Measurements from ENCODE around the gene PCDHA7.
"Not testable (repeated sequence)": the region's sequence is repeated elsewhere in the genome, so short reads cannot be mapped to it uniquely, and the experiment has no call there.

The PCDHA7 gene

DNA sequence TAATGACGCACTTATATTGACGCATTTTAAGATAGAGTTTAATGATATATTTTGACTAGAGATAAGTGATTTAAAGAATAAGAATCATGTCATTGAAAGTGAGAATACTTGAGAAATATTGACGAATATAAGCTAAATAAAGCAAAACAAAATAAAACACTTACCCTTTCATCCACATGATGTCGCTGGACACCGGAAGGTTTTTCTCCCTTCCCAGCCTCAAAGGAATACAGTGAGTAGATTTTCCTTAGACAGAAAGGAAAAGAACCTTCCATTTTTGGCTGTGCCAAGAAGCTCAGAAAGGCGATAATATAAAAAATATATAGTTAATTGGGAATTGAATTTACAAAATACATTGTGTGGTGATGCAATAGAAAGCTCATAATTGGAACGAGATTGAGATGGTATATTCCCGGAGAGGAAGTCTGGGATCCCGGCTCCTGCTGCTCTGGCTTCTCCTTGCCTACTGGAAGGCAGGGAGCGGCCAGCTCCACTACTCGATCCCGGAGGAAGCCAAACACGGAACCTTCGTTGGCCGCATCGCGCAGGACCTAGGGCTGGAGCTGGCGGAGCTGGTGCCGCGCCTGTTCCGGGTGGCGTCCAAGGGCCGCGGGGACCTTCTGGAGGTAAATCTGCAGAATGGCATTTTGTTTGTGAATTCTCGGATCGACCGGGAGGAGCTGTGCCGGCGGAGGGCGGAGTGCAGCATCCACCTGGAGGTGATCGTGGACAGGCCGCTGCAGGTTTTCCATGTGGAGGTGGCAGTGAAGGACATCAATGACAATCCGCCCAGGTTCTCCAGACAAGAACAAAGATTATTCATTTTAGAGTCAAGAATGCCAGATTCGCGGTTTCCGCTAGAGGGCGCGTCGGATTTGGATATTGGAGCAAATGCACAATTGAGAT, 12.4 kb upstream of the PCDHA7 start, which contains the start of gene PCDHA5:
TSS of gene PCDHA5 (plus strand) at position 239 of the 906 bp plus-strand sequence.
- DNase-seq (ENCODE audit: low read depth in 2 of 2): peak in 1 of 2 experiments; percentile 37

DNA sequence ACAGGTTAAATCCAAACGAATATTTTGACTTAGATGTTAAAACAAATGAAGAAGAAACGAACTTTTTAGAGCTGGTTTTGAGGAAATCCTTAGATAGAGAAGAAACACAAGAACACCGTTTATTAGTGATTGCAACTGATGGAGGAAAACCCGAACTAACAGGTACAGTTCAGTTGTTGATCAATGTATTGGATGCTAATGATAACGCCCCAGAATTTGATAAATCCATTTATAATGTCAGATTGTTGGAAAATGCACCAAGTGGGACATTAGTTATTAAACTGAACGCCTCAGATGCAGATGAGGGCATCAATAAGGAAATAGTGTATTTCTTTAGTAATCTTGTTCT, 11.8 kb upstream of the PCDHA7 start:
- no peak for DNase-seq (ENCODE audit: low read depth in 2 of 2)

DNA sequence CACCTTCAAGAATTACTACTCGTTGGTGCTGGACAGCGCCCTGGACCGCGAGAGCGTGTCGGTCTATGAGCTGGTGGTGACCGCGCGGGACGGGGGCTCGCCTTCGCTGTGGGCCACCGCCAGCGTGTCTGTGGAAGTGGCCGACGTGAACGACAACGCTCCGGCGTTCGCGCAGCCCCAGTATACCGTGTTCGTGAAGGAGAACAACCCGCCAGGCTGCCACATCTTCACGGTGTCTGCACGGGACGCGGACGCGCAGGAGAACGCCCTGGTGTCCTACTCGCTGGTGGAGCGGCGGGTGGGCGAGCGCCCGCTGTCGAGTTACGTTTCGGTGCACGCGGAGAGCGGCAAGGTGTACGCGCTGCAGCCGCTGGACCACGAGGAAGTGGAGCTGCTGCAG, 11.1 kb upstream of the PCDHA7 start:
- not testable (repeated sequence) for DNase-seq (ENCODE audit: low read depth in 2 of 2)

DNA sequence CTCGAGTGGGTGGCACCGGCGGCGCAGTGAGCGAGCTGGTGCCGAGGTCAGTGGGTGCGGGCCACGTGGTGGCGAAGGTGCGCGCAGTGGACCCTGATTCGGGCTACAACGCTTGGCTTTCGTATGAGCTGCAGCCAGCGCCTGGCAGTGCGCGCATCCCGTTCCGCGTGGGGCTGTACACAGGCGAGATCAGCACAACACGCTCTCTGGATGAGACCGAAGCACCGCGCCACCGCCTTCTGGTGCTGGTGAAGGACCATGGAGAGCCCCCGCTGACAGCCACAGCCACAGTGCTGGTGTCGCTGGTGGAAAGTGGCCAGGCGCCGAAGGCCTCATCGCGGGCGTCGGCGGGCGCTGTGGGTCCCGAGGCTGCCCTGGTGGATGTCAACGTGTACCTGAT, 10.6 kb upstream of the PCDHA7 start:
- DNase-seq (ENCODE audit: low read depth in 2 of 2): no peak

DNA sequence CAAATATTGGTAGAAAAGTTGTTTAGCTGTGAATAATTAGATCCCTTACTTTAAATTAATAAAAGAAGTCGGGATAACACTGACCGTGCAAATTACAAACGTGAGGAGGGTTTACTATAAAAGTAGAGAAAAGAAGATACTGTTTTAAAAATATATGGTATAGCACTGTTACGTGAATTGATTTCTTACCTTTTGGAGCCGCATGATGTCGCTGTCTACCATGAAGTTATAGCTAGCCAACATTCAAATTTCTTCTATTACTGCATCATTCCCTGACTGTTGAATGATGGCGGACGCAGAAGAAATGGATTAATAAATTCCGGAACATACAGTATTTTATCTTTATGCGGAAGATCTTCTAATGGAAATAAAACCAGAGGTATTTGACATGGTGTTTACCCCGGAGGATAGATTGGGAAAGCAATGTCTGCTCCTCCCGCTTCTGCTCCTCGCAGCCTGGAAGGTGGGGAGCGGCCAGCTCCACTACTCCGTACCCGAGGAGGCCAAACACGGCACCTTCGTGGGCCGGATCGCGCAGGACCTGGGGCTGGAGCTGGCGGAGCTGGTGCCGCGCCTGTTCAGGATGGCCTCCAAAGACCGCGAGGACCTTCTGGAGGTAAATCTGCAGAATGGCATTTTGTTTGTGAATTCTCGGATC, 6.2 kb upstream of the PCDHA7 start, which contains the start of gene PCDHA6:
TSS of gene PCDHA6 (plus strand) at position 257 of the 658 bp plus-strand sequence. CDS start at position 389, 132 bp downstream.
- no peak for DNase-seq (ENCODE audit: low read depth in 2 of 2)

DNA sequence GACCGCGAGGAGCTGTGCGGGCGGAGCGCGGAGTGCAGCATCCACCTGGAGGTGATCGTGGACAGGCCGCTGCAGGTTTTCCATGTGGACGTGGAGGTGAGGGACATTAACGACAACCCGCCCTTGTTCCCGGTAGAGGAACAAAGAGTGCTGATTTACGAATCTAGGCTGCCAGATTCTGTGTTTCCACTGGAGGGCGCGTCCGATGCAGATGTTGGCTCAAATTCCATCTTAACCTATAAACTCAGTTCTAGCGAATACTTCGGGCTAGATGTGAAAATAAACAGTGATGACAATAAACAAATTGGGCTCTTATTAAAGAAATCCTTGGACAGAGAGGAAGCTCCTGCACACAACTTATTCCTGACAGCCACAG, 5.7 kb upstream of the PCDHA7 start:
- no peak for DNase-seq (ENCODE audit: low read depth in 2 of 2)

DNA sequence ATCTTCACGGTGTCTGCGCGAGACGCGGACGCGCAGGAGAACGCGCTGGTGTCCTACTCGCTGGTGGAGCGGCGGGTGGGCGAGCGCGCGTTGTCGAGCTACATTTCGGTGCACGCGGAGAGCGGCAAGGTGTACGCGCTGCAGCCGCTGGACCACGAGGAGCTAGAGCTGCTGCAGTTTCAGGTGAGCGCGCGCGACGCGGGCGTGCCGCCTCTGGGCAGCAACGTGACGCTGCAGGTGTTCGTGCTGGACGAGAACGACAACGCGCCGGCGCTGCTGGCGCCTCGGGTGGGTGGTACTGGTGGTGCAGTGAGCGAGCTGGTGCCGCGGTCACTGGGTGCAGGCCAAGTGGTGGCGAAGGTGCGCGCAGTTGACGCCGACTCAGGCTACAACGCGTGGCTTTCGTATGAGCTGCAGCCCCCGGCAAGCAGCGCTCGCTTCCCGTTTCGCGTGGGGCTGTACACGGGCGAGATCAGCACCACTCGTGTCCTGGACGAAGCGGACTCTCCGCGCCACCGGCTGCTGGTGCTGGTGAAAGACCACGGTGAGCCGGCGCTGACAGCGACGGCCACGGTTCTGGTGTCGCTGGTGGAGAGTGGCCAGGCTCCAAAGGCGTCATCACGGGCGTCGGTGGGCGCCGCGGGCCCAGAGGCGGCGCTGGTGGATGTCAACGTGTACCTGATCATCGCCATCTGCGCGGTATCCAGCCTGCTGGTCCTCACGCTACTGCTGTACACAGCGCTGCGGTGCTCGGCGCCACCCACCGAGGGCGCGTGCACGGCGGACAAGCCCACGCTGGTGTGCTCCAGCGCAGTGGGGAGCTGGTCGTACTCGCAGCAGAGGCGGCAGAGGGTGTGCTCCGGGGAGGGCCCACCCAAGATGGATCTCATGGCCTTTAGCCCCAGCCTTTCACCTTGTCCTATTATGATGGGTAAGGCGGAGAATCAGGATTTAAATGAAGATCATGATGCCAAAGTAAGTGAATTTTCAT, 4.3 kb upstream of the PCDHA7 start:
- not testable (repeated sequence) for DNase-seq (ENCODE audit: low read depth in 2 of 2)

DNA sequence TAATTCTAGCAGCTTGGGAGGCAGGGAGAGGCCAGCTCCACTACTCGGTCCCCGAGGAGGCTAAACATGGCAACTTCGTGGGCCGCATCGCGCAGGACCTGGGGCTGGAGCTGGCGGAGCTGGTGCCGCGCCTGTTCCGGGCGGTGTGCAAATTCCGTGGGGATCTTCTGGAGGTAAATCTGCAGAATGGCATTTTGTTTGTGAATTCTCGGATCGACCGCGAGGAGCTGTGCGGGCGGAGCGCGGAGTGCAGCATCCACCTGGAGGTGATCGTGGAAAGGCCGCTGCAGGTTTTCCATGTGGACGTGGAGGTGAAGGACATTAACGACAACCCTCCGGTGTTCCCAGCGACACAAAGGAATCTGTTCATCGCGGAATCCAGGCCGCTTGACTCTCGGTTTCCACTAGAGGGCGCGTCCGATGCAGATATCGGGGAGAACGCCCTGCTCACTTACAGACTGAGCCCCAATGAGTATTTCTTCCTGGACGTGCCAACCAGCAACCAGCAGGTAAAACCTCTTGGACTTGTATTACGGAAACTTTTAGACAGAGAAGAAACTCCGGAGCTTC, 455 bp downstream of the PCDHA7 start:
- not testable (repeated sequence) for DNase-seq (ENCODE audit: low read depth in 2 of 2)

DNA sequence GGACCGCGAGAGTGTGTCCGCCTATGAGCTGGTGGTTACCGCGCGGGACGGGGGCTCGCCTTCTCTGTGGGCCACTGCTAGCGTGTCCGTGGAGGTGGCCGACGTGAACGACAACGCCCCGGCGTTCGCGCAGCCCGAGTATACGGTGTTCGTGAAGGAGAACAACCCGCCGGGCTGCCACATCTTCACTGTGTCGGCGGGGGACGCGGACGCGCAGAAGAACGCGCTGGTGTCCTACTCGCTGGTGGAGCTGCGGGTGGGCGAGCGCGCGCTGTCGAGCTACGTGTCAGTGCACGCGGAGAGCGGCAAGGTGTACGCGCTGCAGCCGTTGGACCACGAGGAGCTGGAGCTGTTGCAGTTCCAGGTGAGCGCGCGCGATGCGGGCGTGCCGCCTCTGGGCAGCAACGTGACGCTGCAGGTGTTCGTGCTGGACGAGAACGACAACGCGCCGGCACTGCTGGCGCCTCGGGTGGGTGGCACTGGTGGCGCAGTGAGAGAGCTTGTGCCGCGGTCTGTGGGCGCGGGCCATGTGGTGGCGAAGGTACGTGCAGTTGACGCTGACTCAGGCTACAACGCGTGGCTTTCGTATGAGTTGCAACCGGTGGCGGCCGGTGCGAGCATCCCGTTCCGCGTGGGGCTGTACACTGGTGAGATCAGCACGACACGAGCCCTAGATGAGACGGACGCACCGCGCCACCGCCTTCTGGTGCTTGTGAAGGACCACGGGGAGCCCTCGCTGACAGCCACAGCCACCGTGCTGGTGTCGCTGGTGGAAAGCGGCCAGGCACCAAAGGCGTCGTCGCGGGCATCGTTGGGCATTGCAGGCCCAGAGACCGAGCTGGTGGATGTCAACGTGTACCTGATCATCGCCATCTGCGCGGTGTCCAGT, 1.8 kb downstream of the PCDHA7 start:
- DNase-seq (ENCODE audit: low read depth in 2 of 2): no peak

DNA sequence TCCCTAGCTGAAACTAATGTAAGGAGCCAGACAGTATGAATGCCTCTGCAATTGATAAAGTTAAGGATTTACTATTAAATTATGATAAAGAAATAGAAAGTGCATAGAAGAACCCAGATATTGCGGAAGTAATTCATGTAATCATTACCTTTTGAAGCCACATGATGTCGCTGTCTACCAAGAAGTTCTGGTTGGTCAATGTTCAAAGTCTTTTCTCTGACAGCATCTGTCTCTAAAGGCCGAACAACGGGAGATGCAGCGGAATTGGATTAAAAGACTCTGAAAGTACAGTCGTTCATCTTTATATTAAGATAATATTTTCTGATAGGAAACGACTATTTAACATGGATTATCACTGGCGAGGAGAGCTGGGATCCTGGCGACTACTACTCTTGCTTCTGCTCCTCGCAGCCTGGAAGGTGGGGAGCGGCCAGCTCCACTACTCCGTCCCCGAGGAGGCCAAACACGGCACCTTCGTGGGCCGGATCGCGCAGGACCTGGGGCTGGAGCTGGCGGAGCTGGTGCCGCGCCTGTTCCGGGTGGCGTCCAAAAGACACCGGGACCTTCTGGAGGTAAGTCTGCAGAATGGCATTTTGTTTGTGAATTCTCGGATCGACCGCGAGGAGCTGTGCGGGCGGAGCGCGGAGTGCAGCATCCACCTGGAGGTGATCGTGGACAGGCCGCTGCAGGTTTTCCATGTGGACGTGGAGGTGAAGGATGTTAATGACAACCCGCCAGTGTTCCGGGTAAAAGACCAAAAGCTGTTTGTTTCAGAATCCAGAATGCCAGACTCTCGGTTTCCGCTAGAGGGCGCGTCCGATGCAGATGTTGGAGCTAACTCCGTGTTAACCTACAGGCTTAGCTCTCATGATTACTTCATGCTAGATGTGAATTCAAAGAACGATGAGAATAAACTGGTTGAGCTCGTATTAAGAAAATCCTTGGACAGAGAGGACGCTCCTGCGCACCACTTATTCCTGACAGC, 7.2 kb downstream of the PCDHA7 start, which contains the start of gene PCDHA8:
TSS of gene PCDHA8 (plus strand) at position 210 of the 985 bp plus-strand sequence. CDS start at position 345, 135 bp downstream.
- no peak for DNase-seq (ENCODE audit: low read depth in 2 of 2)

DNA sequence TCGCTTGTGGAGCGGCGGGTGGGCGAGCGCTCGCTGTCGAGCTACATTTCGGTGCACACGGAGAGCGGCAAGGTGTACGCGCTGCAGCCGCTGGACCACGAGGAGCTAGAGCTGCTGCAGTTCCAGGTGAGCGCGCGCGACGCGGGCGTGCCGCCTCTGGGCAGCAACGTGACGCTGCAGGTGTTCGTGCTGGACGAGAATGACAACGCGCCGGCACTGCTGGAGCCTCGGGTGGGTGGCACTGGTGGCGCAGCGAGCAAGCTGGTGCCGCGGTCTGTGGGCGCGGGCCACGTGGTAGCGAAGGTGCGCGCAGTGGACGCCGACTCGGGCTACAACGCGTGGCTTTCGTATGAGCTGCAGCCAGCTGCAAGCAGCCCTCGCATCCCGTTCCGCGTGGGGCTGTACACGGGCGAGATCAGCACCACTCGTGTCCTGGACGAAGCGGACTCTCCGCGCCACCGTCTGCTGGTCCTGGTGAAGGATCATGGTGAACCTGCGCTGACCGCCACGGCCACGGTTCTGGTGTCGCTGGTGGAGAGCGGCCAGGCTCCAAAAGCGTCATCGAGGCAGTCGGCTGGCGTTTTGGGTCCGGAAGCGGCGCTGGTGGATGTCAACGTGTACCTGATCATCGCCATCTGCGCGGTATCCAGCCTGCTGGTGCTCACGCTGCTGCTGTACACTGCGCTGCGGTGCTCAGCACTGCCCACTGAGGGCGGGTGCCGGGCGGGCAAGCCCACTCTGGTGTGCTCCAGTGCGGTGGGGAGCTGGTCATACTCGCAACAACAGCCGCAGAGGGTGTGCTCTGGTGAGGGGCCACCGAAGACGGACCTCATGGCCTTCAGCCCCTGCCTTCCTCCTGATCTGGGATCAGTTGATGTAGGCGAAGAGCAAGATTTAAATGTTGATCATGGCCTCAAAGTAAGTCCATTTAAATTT, 9.0 kb downstream of the PCDHA7 start:
- DNase-seq (ENCODE audit: low read depth in 2 of 2): no peak

DNA sequence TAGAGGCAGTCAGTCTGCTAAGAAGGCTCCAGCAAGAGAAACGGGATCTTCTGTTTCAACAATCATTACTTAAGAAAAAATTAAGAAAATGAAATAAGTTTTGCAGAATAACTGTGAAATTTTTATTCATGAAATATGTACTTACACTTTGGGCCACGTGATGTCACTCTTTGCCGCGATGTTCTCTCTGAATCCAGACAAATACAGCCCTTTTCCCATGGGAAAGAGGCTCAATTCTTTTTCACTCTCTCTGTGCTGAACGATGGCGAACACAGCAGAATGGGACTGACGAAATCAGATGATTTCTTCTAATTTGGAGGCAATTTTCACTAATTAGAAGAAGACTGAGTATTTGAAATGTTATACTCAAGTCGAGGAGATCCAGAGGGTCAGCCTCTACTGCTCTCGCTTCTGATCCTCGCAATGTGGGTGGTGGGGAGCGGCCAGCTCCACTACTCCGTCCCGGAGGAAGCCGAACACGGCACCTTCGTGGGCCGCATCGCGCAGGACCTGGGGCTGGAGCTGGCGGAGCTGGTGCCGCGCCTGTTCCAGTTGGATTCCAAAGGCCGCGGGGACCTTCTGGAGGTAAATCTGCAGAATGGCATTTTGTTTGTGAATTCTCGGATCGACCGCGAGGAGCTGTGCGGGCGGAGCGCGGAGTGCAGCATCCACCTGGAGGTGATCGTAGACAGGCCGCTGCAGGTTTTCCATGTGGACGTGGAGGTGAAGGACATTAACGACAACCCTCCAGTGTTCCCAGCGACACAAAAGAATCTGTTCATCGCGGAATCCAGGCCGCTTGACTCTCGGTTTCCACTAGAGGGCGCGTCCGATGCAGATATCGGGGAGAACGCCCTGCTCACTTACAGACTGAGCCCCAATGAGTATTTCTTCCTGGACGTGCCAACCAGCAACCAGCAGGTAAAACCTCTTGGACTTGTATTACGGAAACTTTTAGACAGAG, 14.4 kb downstream of the PCDHA7 start, which contains the start of gene PCDHA9:
TSS of gene PCDHA9 (plus strand) at position 244 of the 964 bp plus-strand sequence. CDS start at position 358, 114 bp downstream.
- DNase-seq (ENCODE audit: low read depth in 2 of 2): not testable (repeated sequence)

DNA sequence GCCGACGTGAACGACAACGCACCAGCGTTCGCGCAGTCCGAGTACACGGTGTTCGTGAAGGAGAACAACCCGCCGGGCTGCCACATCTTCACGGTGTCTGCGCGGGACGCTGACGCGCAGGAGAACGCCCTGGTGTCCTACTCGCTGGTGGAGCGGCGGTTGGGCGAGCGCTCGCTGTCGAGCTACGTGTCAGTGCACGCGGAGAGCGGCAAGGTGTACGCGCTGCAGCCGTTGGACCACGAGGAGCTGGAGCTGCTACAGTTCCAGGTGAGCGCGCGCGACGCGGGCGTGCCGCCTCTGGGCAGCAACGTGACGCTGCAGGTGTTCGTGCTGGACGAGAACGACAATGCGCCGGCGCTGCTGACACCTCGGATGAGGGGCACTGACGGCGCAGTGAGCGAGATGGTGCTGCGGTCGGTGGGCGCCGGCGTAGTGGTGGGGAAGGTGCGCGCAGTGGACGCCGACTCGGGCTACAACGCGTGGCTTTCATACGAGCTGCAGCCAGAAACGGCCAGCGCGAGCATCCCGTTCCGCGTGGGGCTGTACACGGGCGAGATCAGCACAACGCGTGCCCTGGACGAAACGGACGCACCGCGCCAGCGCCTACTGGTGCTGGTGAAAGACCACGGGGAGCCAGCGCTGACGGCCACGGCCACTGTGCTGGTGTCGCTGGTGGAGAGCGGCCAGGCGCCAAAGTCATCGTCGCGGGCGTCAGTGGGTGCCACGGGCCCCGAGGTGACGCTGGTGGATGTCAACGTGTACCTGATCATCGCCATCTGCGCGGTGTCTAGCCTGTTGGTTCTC, 16.0 kb downstream of the PCDHA7 start:
- DNase-seq (ENCODE audit: low read depth in 2 of 2): not testable (repeated sequence)

DNA sequence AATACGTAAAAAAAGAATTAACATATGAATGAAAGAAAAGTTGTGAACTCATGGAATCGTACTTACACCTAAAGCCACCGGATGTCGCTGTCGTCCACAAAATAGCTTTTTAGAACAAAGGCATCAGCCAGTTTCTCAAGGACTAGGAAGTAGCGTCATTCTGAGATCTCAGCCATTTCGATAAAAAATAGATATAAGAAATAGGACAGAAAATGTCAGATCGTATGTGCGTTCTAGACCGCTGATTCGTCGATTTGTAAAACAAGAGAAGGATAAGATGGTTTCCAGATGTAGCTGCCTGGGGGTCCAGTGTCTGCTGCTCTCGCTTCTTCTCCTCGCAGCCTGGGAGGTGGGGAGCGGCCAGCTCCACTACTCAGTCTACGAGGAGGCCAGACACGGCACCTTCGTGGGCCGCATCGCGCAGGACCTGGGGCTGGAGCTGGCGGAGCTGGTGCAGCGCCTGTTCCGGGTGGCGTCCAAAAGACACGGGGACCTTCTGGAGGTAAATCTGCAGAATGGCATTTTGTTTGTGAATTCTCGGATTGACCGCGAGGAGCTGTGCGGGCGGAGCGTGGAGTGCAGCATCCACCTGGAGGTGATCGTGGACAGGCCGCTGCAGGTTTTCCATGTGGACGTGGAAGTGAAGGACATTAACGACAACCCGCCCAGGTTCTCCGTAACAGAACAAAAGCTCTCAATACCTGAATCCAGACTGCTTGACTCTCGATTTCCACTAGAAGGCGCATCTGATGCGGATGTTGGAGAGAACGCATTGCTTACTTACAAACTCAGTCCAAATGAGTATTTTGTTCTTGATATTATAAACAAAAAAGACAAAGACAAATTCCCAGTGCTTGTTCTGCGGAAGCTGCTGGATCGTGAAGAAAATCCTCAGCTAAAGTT, 22.0 kb downstream of the PCDHA7 start, which contains the start of gene PCDHA10:
TSS of gene PCDHA10 (plus strand) at position 126 of the 903 bp plus-strand sequence. CDS start at position 278, 152 bp downstream.
- DNase-seq (ENCODE audit: low read depth in 2 of 2): no peak
